ENCODE results near the gene CAMTA1. TPM values are rescaled to one million over a fixed set of nuclear protein-coding genes. Genes with fewer than 3 reads are reported as not detected.

Gene CAMTA1
- total and polyA plus RNA-seq, 9 of the 15 experiments (the other 6 are each of a cell fraction or from before 2014, with no cell fraction given), result 43.9 to 161 (median 65.9) TPM

DNA sequence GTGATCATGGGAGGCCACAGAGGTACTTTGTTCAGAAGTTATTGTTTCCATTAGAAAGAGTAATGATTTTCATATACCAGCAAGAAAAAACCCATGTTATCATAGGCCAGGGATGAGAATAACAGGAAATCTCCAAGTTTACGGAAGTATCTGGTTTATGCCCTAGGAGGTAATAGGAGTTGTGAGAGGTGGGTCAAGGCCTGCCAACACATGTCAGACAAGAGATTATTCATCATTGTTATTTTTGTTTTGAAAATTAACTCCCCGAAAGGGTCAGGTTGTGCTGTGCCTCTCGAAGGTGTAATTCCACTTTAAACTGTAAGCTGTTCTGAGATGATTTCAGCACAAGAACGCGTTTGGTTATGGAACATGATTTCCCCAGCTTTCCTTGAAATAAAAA is 218.4 kb downstream of the CAMTA1 start (continued):
- TF ChIP-seq, protein P1, sequence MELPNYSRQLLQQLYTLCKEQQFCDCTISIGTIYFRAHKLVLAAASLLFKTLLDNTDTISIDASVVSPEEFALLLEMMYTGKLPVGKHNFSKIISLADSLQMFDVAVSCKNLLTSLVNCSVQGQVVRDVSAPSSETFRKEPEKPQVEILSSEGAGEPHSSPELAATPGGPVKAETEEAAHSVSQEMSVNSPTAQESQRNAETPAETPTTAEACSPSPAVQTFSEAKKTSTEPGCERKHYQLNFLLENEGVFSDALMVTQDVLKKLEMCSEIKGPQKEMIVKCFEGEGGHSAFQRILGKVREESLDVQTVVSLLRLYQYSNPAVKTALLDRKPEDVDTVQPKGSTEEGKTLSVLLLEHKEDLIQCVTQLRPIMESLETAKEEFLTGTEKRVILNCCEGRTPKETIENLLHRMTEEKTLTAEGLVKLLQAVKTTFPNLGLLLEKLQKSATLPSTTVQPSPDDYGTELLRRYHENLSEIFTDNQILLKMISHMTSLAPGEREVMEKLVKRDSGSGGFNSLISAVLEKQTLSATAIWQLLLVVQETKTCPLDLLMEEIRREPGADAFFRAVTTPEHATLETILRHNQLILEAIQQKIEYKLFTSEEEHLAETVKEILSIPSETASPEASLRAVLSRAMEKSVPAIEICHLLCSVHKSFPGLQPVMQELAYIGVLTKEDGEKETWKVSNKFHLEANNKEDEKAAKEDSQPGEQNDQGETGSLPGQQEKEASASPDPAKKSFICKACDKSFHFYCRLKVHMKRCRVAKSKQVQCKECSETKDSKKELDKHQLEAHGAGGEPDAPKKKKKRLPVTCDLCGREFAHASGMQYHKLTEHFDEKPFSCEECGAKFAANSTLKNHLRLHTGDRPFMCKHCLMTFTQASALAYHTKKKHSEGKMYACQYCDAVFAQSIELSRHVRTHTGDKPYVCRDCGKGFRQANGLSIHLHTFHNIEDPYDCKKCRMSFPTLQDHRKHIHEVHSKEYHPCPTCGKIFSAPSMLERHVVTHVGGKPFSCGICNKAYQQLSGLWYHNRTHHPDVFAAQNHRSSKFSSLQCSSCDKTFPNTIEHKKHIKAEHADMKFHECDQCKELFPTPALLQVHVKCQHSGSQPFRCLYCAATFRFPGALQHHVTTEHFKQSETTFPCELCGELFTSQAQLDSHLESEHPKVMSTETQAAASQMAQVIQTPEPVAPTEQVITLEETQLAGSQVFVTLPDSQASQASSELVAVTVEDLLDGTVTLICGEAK (IDR thresholded peaks at IDR 0.05), result no peak
- TF ChIP-seq, protein P1 (CRISPR knock-in tag; IDR thresholded peaks at IDR 0.05), result no peak
- no peak for TF ChIP-seq NRF1 (conservative IDR thresholded peaks at IDR 0.05 in 1 of 2, IDR thresholded peaks at IDR 0.05 in 1 of 2)
